NCI-H446 (cell line): ENCODE results near the gene FOXK1.

ENCODE experiments used
- DNase-seq, 2 experiments: peaks; one replicate each; lab custom pipeline; 2025; lab: John Stamatoyannopoulos, UW

Gene FOXK1

GRCh38 chr7:4819560-4820404 is 137.7 kb downstream of the FOXK1 start:
- DNase-seq, result no peak

GRCh38 chr7:4820405-4820966 is 138.4 kb downstream of the FOXK1 start:
- no peak for DNase-seq
